HepG2 (cell line): ENCODE measurements around the gene TTC28. TPM values are rescaled to one million over a fixed set of nuclear protein-coding genes. Genes with fewer than 3 reads are reported as not detected.
A peak's percentile ranks its signal among the peaks of the same experiment; 100 is the strongest.

ENCODE experiments used
- CBX1 ChIP-seq: IDR thresholded peaks from one replicate; pipeline ENCODE4 v1.6.1; 2016; ENCODE audit warnings: antibody characterized with exemption, low read depth
- E2F5 ChIP-seq: sonication (generic); formaldehyde crosslinking; conservative IDR thresholded peaks from 2 replicates; pipeline ENCODE4 v1.4.0; 2020; ENCODE audit warnings: missing genetic modification reagents
- ETV6 ChIP-seq: sonication (generic); formaldehyde crosslinking; conservative IDR thresholded peaks from 2 replicates; pipeline ENCODE4 v1.4.0; 2020; ENCODE audit warnings: missing genetic modification reagents
- HIVEP1 ChIP-seq: sonication (generic); formaldehyde crosslinking; IDR thresholded peaks from 2 replicates; pipeline ENCODE4 v1.4.0; 2020; ENCODE audit warnings: mild to moderate bottlenecking, missing genetic modification reagents
- KDM5B ChIP-seq: sonication (generic); formaldehyde crosslinking; IDR thresholded peaks from 2 replicates; pipeline ENCODE4 v1.4.0; 2020; ENCODE audit warnings: missing genetic modification reagents, mild to moderate bottlenecking, borderline replicate concordance
- MATR3 ChIP-seq: sonication (generic); formaldehyde crosslinking; IDR thresholded peaks from 2 replicates; pipeline ENCODE4 v1.4.0; 2020; ENCODE audit warnings: missing genetic modification reagents
- NR1H2 ChIP-seq: sonication (generic); formaldehyde crosslinking; IDR thresholded peaks from 2 replicates; pipeline ENCODE4 v1.8.1; 2022; ENCODE audit warnings: low read depth, missing genetic modification reagents, borderline replicate concordance
- PAWR ChIP-seq: sonication (generic); formaldehyde crosslinking; IDR thresholded peaks from 2 replicates; pipeline ENCODE4 v1.4.0; 2020; ENCODE audit warnings: missing genetic modification reagents, mild to moderate bottlenecking, borderline replicate concordance
- PAX8 ChIP-seq: sonication (generic); formaldehyde crosslinking; IDR thresholded peaks from 2 replicates; pipeline ENCODE4 v1.8.0; 2022; ENCODE audit warnings: mild to moderate bottlenecking, missing genetic modification reagents, borderline replicate concordance
- PITX1 ChIP-seq: sonication (generic); formaldehyde crosslinking; IDR thresholded peaks from 2 replicates; pipeline ENCODE4 v1.5.1; 2020; ENCODE audit warnings: mild to moderate bottlenecking, missing genetic modification reagents
- PLRG1 ChIP-seq: fragments of 450-650 bp; conservative IDR thresholded peaks from 2 replicates; pipeline ENCODE4 v1.6.1; 2016
- SKI ChIP-seq: fragments of 450-650 bp; IDR thresholded peaks from one replicate; pipeline ENCODE4 v1.6.1; 2018; ENCODE audit warnings: mild to moderate bottlenecking; ENCODE audit not compliant: partially characterized antibody
- SP140L ChIP-seq: sonication (generic); formaldehyde crosslinking; IDR thresholded peaks from 2 replicates; pipeline ENCODE4 v1.4.0; 2020; ENCODE audit warnings: missing genetic modification reagents, borderline replicate concordance
- THAP7 ChIP-seq: sonication (generic); formaldehyde crosslinking; IDR thresholded peaks from 2 replicates; pipeline ENCODE4 v1.8.1; 2023; ENCODE audit warnings: mild to moderate bottlenecking, missing genetic modification reagents
- ZBTB21 ChIP-seq: sonication (generic); formaldehyde crosslinking; IDR thresholded peaks from 2 replicates; pipeline ENCODE4 v1.4.0; 2020; ENCODE audit warnings: missing genetic modification reagents
- ZBTB38 ChIP-seq: sonication (generic); formaldehyde crosslinking; IDR thresholded peaks from 2 replicates; pipeline ENCODE4 v1.5.1; 2020; ENCODE audit warnings: mild to moderate bottlenecking, missing genetic modification reagents
- ZFYVE20 ChIP-seq: sonication (generic); formaldehyde crosslinking; IDR thresholded peaks from 2 replicates; pipeline ENCODE4 v1.8.0; 2023; ENCODE audit warnings: low read depth, mild to moderate bottlenecking, moderate library complexity, missing genetic modification reagents, borderline replicate concordance
- ZNF263 ChIP-seq: sonication (generic); formaldehyde crosslinking; IDR thresholded peaks from 2 replicates; pipeline ENCODE4 v1.4.0; 2020; ENCODE audit warnings: missing genetic modification reagents
- ZNF510 ChIP-seq: sonication (generic); formaldehyde crosslinking; IDR thresholded peaks from 2 replicates; pipeline ENCODE4 v1.4.0; 2020; ENCODE audit warnings: low read depth, mild to moderate bottlenecking, missing genetic modification reagents
- ZNF558 ChIP-seq: sonication (generic); formaldehyde crosslinking; IDR thresholded peaks from 2 replicates; pipeline ENCODE4 v1.9.0; 2022; ENCODE audit warnings: mild to moderate bottlenecking, missing genetic modification reagents, borderline replicate concordance
- ZNF644 ChIP-seq: IDR thresholded peaks from 2 replicates; pipeline ENCODE4 v1.6.1; 2016; ENCODE audit warnings: low read depth
- ZNF672 ChIP-seq: sonication (generic); formaldehyde crosslinking; IDR thresholded peaks from 2 replicates; pipeline ENCODE4 v1.8.1; 2022; ENCODE audit warnings: missing genetic modification reagents
- ZNF746 ChIP-seq: sonication (generic); formaldehyde crosslinking; IDR thresholded peaks from 2 replicates; pipeline ENCODE4 v1.8.0; 2022; ENCODE audit warnings: mild to moderate bottlenecking, missing genetic modification reagents
- ZNF788 ChIP-seq: sonication (generic); formaldehyde crosslinking; IDR thresholded peaks from 2 replicates; pipeline ENCODE4 v1.5.0; 2020; ENCODE audit warnings: mild to moderate bottlenecking, missing genetic modification reagents, borderline replicate concordance
- ZSCAN20 ChIP-seq: sonication (generic); formaldehyde crosslinking; IDR thresholded peaks from 2 replicates; pipeline ENCODE4 v1.4.0; 2020; ENCODE audit warnings: missing genetic modification reagents, mild to moderate bottlenecking, borderline replicate concordance
- polyA plus RNA-seq, 8 experiments: library from polyadenylated mRNA; depleted of rRNA in 3 of 8; stranded (reverse) in 7 of 8; unstranded in 1 of 8; fragments of >200 nt; fragmentation: Illumina TruSeq in 4 of 8; extraction: Trizol in 4 of 8; gene quantifications; 2 replicates each; pipeline versions ENCODE4 v1.2.1 to v1.2.3, GENCODE V29; 2011 to 2016; ENCODE audit warnings: low read depth in 4 of 8, missing spikeins in 1 of 8, mixed read lengths in 1 of 8; ENCODE audit not compliant: insufficient read depth in 1 of 8
- total RNA-seq, 5 experiments: library from RNA; depleted of rRNA; stranded (reverse); fragments of >200 nt; fragmentation: Illumina TruSeq; extraction: Trizol; gene quantifications; 2 replicates each; pipeline ENCODE4 v1.2.3, GENCODE V29; 2016; ENCODE audit warnings: low read depth in 1 of 5
- TF ChIP-seq, protein P1 (sequence below): IDR thresholded peaks from 2 replicates; pipeline ENCODE4 v1.6.1; 2018; ENCODE audit warnings: missing genetic modification reagents
- TF ChIP-seq, protein P2 (sequence below): sonication (generic); formaldehyde crosslinking; IDR thresholded peaks from 2 replicates; pipeline ENCODE4 v1.8.0; 2022; ENCODE audit warnings: mild to moderate bottlenecking, missing genetic modification reagents, moderate library complexity
- TF ChIP-seq, protein P3 (sequence below): IDR thresholded peaks from 2 replicates; pipeline ENCODE4 v1.6.1; 2012; ENCODE audit warnings: low read depth, low read length, improper control_type of control experiment

TTC28 gene
- total and polyA plus RNA-seq, 2 of the 13 experiments (the other 11 are each of a cell fraction or from before 2014, with no cell fraction given) = 4.2 to 13.1 TPM

DNA sequence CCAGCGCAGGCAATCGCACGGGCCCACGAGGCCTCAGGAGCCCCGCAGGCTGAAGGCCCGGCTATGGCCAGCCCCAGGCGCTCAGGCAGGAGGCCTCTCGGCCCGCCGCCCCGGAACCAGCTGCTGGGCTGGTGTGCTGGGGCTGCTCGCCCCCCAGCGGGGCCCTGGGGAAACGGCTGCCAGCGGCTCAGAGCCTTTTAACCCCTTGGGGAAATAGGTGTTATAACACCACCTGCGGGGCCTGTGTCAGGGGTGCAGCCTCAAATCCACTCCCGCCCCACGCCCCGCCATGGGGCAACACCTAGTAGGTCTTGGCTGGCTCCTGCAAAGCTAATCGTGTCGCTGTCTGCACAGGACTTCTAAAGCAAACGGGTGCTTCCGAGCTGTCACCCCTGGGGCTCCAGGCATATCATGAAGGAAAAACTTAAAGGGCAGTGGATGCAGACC is 237.4 kb downstream of the TTC28 start (continued):
- TF ChIP-seq ZNF788 (peak; percentile 52; the same call in 1 of the 2 replicates), ETV6 (CRISPR knock-in tag) (no peak), ZSCAN20 (no peak), PAWR (no peak), ZNF672 (CRISPR knock-in tag) (no peak), KDM5B (CRISPR knock-in tag) (peak; percentile 83; the same call in 1 of the 2 replicates), NR1H2 (CRISPR knock-in tag) (no peak), ZNF558 (CRISPR knock-in tag) (peak; percentile 85; the same call in 1 of the 2 replicates), MATR3 (CRISPR knock-in tag) (no peak), ZNF746 (CRISPR knock-in tag) (no peak), PLRG1 (no peak), SKI (peak; percentile 36), THAP7 (no peak), PITX1 (CRISPR knock-in tag) (peak; percentile 48; the same call in 1 of the 2 replicates), CBX1 (peak; percentile 67), E2F5 (CRISPR knock-in tag) (no peak), ZNF510 (no peak), PAX8 (no peak), ZBTB21 (CRISPR knock-in tag) (no peak), ZFYVE20 (no peak), SP140L (no peak), ZNF644 (0 out of 2 replicates have a peak, but pooled peaks have one; percentile 10), HIVEP1 (CRISPR knock-in tag) (peak; percentile 42; the same call in 1 of the 2 replicates), ZNF263 (CRISPR knock-in tag) (0 out of 2 replicates have a peak, but pooled peaks have one; percentile 12), ZBTB38 (CRISPR knock-in tag) (peak; percentile 73)
- TF ChIP-seq, protein P1, sequence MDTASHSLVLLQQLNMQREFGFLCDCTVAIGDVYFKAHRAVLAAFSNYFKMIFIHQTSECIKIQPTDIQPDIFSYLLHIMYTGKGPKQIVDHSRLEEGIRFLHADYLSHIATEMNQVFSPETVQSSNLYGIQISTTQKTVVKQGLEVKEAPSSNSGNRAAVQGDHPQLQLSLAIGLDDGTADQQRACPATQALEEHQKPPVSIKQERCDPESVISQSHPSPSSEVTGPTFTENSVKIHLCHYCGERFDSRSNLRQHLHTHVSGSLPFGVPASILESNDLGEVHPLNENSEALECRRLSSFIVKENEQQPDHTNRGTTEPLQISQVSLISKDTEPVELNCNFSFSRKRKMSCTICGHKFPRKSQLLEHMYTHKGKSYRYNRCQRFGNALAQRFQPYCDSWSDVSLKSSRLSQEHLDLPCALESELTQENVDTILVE (CRISPR knock-in tag) = peak; percentile 16; the same call in 1 of the 2 replicates
- TF ChIP-seq, protein P2, sequence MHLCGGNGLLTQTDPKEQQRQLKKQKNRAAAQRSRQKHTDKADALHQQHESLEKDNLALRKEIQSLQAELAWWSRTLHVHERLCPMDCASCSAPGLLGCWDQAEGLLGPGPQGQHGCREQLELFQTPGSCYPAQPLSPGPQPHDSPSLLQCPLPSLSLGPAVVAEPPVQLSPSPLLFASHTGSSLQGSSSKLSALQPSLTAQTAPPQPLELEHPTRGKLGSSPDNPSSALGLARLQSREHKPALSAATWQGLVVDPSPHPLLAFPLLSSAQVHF = no peak
- TF ChIP-seq, protein P3, sequence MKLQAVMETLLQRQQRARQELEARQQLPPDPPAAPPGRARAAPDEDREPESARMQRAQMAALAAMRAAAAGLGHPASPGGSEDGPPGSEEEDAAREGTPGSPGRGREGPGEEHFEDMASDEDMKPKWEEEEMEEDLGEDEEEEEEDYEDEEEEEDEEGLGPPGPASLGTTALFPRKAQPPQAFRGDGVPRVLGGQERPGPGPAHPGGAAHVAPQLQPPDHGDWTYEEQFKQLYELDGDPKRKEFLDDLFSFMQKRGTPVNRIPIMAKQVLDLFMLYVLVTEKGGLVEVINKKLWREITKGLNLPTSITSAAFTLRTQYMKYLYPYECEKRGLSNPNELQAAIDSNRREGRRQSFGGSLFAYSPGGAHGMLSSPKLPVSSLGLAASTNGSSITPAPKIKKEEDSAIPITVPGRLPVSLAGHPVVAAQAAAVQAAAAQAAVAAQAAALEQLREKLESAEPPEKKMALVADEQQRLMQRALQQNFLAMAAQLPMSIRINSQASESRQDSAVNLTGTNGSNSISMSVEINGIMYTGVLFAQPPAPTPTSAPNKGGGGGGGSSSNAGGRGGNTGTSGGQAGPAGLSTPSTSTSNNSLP = no peak
